H1 (cell line): ENCODE data around the gene ENO4. TPM values are rescaled to one million over a fixed set of nuclear protein-coding genes. Genes with fewer than 3 reads are reported as not detected.

Source experiments
- CTCF ChIA-PET: fragments of 300-600 bp; sonication (Branson Sonifier 250); formaldehyde crosslinking; loops from one replicate; lab custom pipeline; 2021; ENCODE audit not compliant: partially characterized antibody; lab: Charles Lee
- POLR2A ChIA-PET: fragments of 300-600 bp; sonication (Branson Sonifier 250); formaldehyde crosslinking; loops from one replicate; lab custom pipeline; 2021; ENCODE audit warnings: inconsistent platforms; ENCODE audit not compliant: partially characterized antibody; lab: Charles Lee
- DNase-seq, 2 experiments: peaks; one replicate each; pipeline versions ENCODE4 v3.0.0 to v3.0.0-alpha.2; 2010 to 2022; ENCODE audit warnings: low spot score in 2 of 2, low read depth in 1 of 2, mixed read lengths in 1 of 2
- FAIRE-seq: peaks from 2 replicates; lab custom pipeline; 2011; peaks lifted over from hg19 to GRCh38; lab: Jason Lieb, UNC
- H2AFZ ChIP-seq: 2 replicates; pipeline ENCODE4 v1.8.1; 2012; ENCODE audit warnings: low read length, inconsistent platforms
- H2AK5ac ChIP-seq: 2 replicates; pipeline ENCODE4 v1.6.1; 2013; ENCODE audit warnings: low read depth, low read length
- H2BK120ac ChIP-seq: replicated peaks from 2 replicates; pipeline ENCODE3; 2013; ENCODE audit warnings: low read depth, low read length, inconsistent platforms
- H2BK12ac ChIP-seq: 2 replicates; pipeline ENCODE4 v1.6.1; 2013; ENCODE audit warnings: low read depth, low read length
- H2BK15ac ChIP-seq: 2 replicates; pipeline ENCODE4 v1.6.1; 2013; ENCODE audit warnings: low read length
- H2BK20ac ChIP-seq: 2 replicates; pipeline ENCODE4 v1.6.1; 2013; ENCODE audit warnings: low read length
- H2BK5ac ChIP-seq: 2 replicates; pipeline ENCODE4 v1.6.1; 2013; ENCODE audit warnings: low read depth, low read length
- H3K14ac ChIP-seq: 2 replicates; pipeline ENCODE4 v1.6.1; 2013; ENCODE audit warnings: inconsistent platforms; ENCODE audit not compliant: insufficient read length
- H3K18ac ChIP-seq: 2 replicates; pipeline ENCODE4 v1.6.1; 2013; ENCODE audit warnings: low read length; ENCODE audit errors: extremely low read depth
- H3K23ac ChIP-seq: 2 replicates; pipeline ENCODE4 v1.6.1; 2013; ENCODE audit warnings: inconsistent platforms; ENCODE audit not compliant: insufficient read length
- H3K23me2 ChIP-seq: 2 replicates; pipeline ENCODE4 v1.6.1; 2013; ENCODE audit warnings: low read depth, low read length
- H3K27ac ChIP-seq: 2 replicates; pipeline ENCODE4 v1.6.1; 2011; ENCODE audit warnings: low read depth, low read length, inconsistent platforms
- H3K27me3 ChIP-seq, 4 experiments: replicated peaks in 1 of 4; 1 replicate in 1 of 4; 2 replicates in 3 of 4; pipeline versions ENCODE4 v1.6.1 to v1.8.1; 2011 to 2013; ENCODE audit warnings: low read length in 3 of 4, mild to moderate bottlenecking in 3 of 4, inconsistent platforms in 2 of 4, mixed read lengths in 2 of 4, moderate library complexity in 1 of 4; ENCODE audit not compliant: control insufficient read depth in 3 of 4, insufficient read depth in 3 of 4; ENCODE audit errors: extremely low read depth in 1 of 4
- H3K36me3 ChIP-seq, 4 experiments: 2 replicates each; pipeline versions ENCODE4 v1.6.1 to v1.8.1; 2011 to 2013; ENCODE audit warnings: mild to moderate bottlenecking in 4 of 4, low read length in 3 of 4, moderate library complexity in 2 of 4, control low read depth in 1 of 4, inconsistent platforms in 1 of 4; ENCODE audit not compliant: insufficient read depth in 4 of 4, control insufficient read depth in 2 of 4
- H3K4ac ChIP-seq: replicated peaks from 2 replicates; pipeline ENCODE3; 2013; ENCODE audit warnings: low read length, low read depth, mixed read lengths, inconsistent platforms; ENCODE audit not compliant: insufficient read length
- H3K4me1 ChIP-seq, 4 experiments: replicated peaks in 1 of 4; 1 replicate in 1 of 4; 2 replicates in 3 of 4; pipeline versions ENCODE4 v1.6.1 to v1.8.1; 2011 to 2013; ENCODE audit warnings: low read length in 3 of 4, inconsistent platforms in 2 of 4, mixed read lengths in 1 of 4; ENCODE audit not compliant: insufficient read depth in 4 of 4, control insufficient read depth in 3 of 4
- H3K4me2 ChIP-seq, 2 experiments: 2 replicates each; pipeline versions ENCODE4 v1.6.1 to v1.8.1; 2011 to 2013; ENCODE audit warnings: low read depth in 2 of 2, low read length in 2 of 2, control low read depth in 1 of 2, inconsistent platforms in 1 of 2, mild to moderate bottlenecking in 1 of 2; ENCODE audit not compliant: insufficient read depth in 1 of 2
- H3K4me3 ChIP-seq, 4 experiments: fragments of 200-600, 300-600 bp in 1 of 4; sonication (generic), shearing (Covaris generic), sonication (Bioruptor Twin) in 1 of 4; 2 replicates each; pipeline versions ENCODE4 v1.5.1 to v1.8.1; 2011 to 2016; ENCODE audit warnings: low read length in 4 of 4, low read depth in 3 of 4, control low read depth in 2 of 4, inconsistent platforms in 2 of 4, mild to moderate bottlenecking in 2 of 4, mixed read lengths in 1 of 4, moderate library complexity in 1 of 4; ENCODE audit not compliant: insufficient read depth in 2 of 4; ENCODE audit errors: extremely low read depth in 1 of 4
- H3K56ac ChIP-seq: replicated peaks from 2 replicates; pipeline ENCODE3; 2013; ENCODE audit warnings: low read depth, mild to moderate bottlenecking, mixed read lengths, low read length, inconsistent platforms; ENCODE audit not compliant: insufficient read length
- H3K79me1 ChIP-seq: 2 replicates; pipeline ENCODE4 v1.6.1; 2013; ENCODE audit warnings: low read depth, low read length, control low read depth
- H3K79me2 ChIP-seq, 2 experiments: 2 replicates each; pipeline versions ENCODE4 v1.6.1 to v1.8.1; 2012 to 2013; ENCODE audit warnings: low read length in 2 of 2, mild to moderate bottlenecking in 2 of 2, inconsistent platforms in 1 of 2; ENCODE audit not compliant: insufficient read depth in 2 of 2, control insufficient read depth in 1 of 2
- H3K9ac ChIP-seq, 4 experiments: replicated peaks in 1 of 4; 1 replicate in 1 of 4; 2 replicates in 3 of 4; pipeline versions ENCODE4 v1.6.1 to v1.8.1; 2011 to 2013; ENCODE audit warnings: low read depth in 3 of 4, low read length in 3 of 4, control low read depth in 2 of 4, mild to moderate bottlenecking in 2 of 4, moderate library complexity in 2 of 4, inconsistent platforms in 1 of 4; ENCODE audit errors: extremely low read depth in 1 of 4
- H3K9me3 ChIP-seq, 2 experiments: 2 replicates each; pipeline versions ENCODE4 v1.6.1 to v1.8.1; 2012 to 2013; ENCODE audit warnings: mild to moderate bottlenecking in 2 of 2, moderate library complexity in 2 of 2, control low read depth in 1 of 2, inconsistent platforms in 1 of 2, low read depth in 1 of 2, low read length in 1 of 2, mixed read lengths in 1 of 2; ENCODE audit not compliant: insufficient read depth in 2 of 2
- H4K20me1 ChIP-seq, 2 experiments: replicated peaks in 1 of 2; 2 replicates each; pipeline versions ENCODE3 to v1.8.1; 2011 to 2013; ENCODE audit warnings: inconsistent platforms in 2 of 2, low read length in 2 of 2, mild to moderate bottlenecking in 1 of 2; ENCODE audit not compliant: insufficient read depth in 2 of 2, control insufficient read depth in 1 of 2
- H4K5ac ChIP-seq: 2 replicates; pipeline ENCODE4 v1.6.1; 2013; ENCODE audit warnings: low read length, low read depth, mixed read lengths, inconsistent platforms; ENCODE audit not compliant: insufficient read length
- H4K8ac ChIP-seq: 2 replicates; pipeline ENCODE4 v1.8.0; 2013; ENCODE audit warnings: mild to moderate bottlenecking, moderate library complexity, low read length, inconsistent platforms; ENCODE audit not compliant: insufficient read depth; ENCODE audit errors: extremely low read depth
- H4K91ac ChIP-seq: replicated peaks from 2 replicates; pipeline ENCODE3; 2013; ENCODE audit warnings: low read length, mixed read lengths, inconsistent platforms; ENCODE audit not compliant: insufficient read length
- EP300 ChIP-seq, 2 experiments: IDR thresholded peaks; 1 replicate in 1 of 2; 2 replicates in 1 of 2; pipeline ENCODE4 v1.6.1; 2011 to 2012; ENCODE audit warnings: low read depth in 2 of 2, low read length in 2 of 2, mild to moderate bottlenecking in 2 of 2, borderline replicate concordance in 1 of 2, inconsistent platforms in 1 of 2, moderate library complexity in 1 of 2
- GTF2F1 ChIP-seq: IDR thresholded peaks from 2 replicates; pipeline ENCODE4 v1.6.1; 2012; ENCODE audit warnings: low read depth, low read length, improper control_type of control experiment, borderline replicate concordance
- RBBP5 ChIP-seq: IDR thresholded peaks from 2 replicates; pipeline ENCODE4 v1.7.1; 2012; ENCODE audit warnings: low read depth, mild to moderate bottlenecking, inconsistent platforms, low read length, moderate library complexity, borderline replicate concordance
- SP1 ChIP-seq: IDR thresholded peaks from 2 replicates; pipeline ENCODE4 v1.6.1; 2011; ENCODE audit warnings: low read depth, low read length
- SUZ12 ChIP-seq: fragments of 200-600 bp; sonication (generic); IDR thresholded peaks from 2 replicates; pipeline ENCODE4 v1.6.1; 2012; ENCODE audit warnings: mild to moderate bottlenecking, inconsistent platforms, low read length, moderate library complexity, mixed read lengths
- TAF1 ChIP-seq: IDR thresholded peaks from 2 replicates; pipeline ENCODE4 v1.6.1; 2011; ENCODE audit warnings: mild to moderate bottlenecking, low read depth, low read length
- TAF7 ChIP-seq: optimal IDR thresholded peaks from 2 replicates; pipeline ENCODE3; 2011; ENCODE audit warnings: low read depth, mild to moderate bottlenecking, inconsistent platforms, low read length, moderate library complexity, borderline replicate concordance
- TBP ChIP-seq: IDR thresholded peaks from 2 replicates; pipeline ENCODE4 v1.6.1; 2011; ENCODE audit warnings: low read depth, low read length, improper control_type of control experiment
- ZNF274 ChIP-seq: IDR thresholded peaks from 2 replicates; pipeline ENCODE4 v1.7.0; 2012; ENCODE audit warnings: low read length, borderline replicate concordance; ENCODE audit errors: extremely low read depth
- WGBS, 2 experiments: shearing (Covaris generic) in 1 of 2; methylation state at CpG; one replicate each; pipeline versions ENCODE4 v1.1.6 to v1.1.7; 2013 to 2015; ENCODE audit warnings: low lambda C conversion rate in 2 of 2, mixed read lengths in 2 of 2, inconsistent platforms in 1 of 2, low coverage in 1 of 2, missing lambda C conversion rate in 1 of 2; ENCODE audit not compliant: insufficient replicate concordance in 2 of 2, insufficient coverage in 1 of 2, insufficient read length in 1 of 2; ENCODE audit errors: extremely low coverage in 1 of 2, missing lambda C conversion rate in 1 of 2; 5-methylcytosine and 5-hydroxymethylcytosine counted together
- polyA plus RNA-seq, 7 experiments: library from polyadenylated mRNA; depleted of rRNA in 3 of 7; stranded (reverse) in 5 of 7; unstranded in 2 of 7; fragments of >200 nt in 5 of 7; fragments of 200-250 nt in 2 of 7; gene quantifications; 1 replicate in 5 of 7; 2 replicates in 1 of 7; 4 replicates in 1 of 7; pipeline versions ENCODE4 v1.2.1 to v1.2.3, GENCODE V29; 2011 to 2013; ENCODE audit warnings: missing spikeins in 2 of 7, mixed read lengths in 2 of 7
- total RNA-seq: library from RNA; stranded (reverse); fragmentation: NEBNext Ultra II Directional; extraction: Animal tissue kit (Norgen Biotek cat#: 25700); gene quantifications from 2 replicates; pipeline ENCODE4 v1.2.1, GENCODE V29; 2021
- TF ChIP-seq, protein P1 (sequence below): IDR thresholded peaks from 2 replicates; pipeline ENCODE4 v1.6.1; 2012; ENCODE audit warnings: inconsistent platforms

ENO4 gene
- total and polyA plus RNA-seq, 2 of the 8 experiments (the other 6 are each of a cell fraction or from before 2014, with no cell fraction given), result 0.77 TPM; not detected in 1

DNA sequence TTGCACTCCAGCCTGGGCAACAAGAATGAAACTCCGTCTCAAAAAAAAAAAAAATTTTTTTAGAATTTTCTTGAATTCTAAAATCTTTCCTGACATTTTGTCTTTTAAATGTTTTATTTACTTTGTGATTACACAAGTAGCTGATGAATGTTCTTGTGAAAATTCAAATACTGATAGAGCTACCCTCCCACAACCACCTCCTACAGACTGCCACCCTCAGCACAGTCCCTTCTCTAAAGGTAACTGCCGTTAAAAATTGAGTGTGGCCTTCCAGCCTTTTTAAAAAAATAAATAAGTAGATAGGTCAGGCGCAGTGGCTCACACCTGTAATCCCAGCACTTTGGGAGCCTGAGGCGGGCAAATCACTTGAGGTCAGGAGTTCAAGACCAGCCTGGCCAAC, 15.1 kb downstream of the ENO4 start:
- Histone ChIP-seq H3K79me2 (no peaks in the 10 kb centered on the region), H3K56ac (no peak overlapping the region), H2BK5ac (no peak overlapping the region), H2AFZ (no peak overlapping the region), H3K23ac (no peak overlapping the region), H3K4me1 (peaks cover 0 to 3% (median 0%) of the 10 kb centered on the region in 4 experiments; a peak in 3 of 7 replicates), H4K8ac (no peak overlapping the region), H3K9ac (no peak overlapping the region), H4K91ac (no peak overlapping the region), H3K36me3 (no peaks in the 10 kb centered on the region), H2BK15ac (no peak overlapping the region), H3K18ac (no peak overlapping the region), H2BK20ac (no peak overlapping the region), H3K4ac (no peak overlapping the region), H2BK120ac (no peak overlapping the region), H3K27ac (no peak overlapping the region), H2BK12ac (no peak overlapping the region), H4K5ac (no peak overlapping the region), H3K27me3 (no peaks in the 10 kb centered on the region), H3K79me1 (no peaks in the 10 kb centered on the region), H3K14ac (no peak overlapping the region), H3K4me3 (no peak overlapping the region), H3K4me2 (no peak overlapping the region), H3K23me2 (no peaks in the 10 kb centered on the region), H2AK5ac (no peak overlapping the region), H4K20me1 (no peaks in the 10 kb centered on the region), H3K9me3 (no peaks in the 10 kb centered on the region)
- no peak for FAIRE-seq
- TF ChIP-seq TAF1 (no peak), SP1 (no peak), RBBP5 (no peak), EP300 (IDR thresholded peaks at IDR 0.05; ENCODE audit: borderline replicate concordance in 1 of 2, low read depth in 2 of 2, low read length in 2 of 2) (no peak), TAF7 (no peak), ZNF274 (no peak), SUZ12 (no peak), GTF2F1 (no peak), TBP (no peak)
- TF ChIP-seq, protein P1, sequence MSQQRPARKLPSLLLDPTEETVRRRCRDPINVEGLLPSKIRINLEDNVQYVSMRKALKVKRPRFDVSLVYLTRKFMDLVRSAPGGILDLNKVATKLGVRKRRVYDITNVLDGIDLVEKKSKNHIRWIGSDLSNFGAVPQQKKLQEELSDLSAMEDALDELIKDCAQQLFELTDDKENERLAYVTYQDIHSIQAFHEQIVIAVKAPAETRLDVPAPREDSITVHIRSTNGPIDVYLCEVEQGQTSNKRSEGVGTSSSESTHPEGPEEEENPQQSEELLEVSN, result no peak
- ChIA-PET POLR2A (interaction anchor here (0.7 to 1.4 kb wide), 2 partner anchors 9 to 153 kb away, joined by 4 read pairs; no protein-coding TSS in a partner anchor), CTCF (interaction anchor here (0.7 to 1.9 kb wide), 5 partner anchors 28 to 222 kb away, joined by 3 to 5 read pairs (median 4); no protein-coding TSS in a partner anchor)
- WGBS, 2 experiments, result 86% methylated on average over 4 of the region's 4 CpGs; no CpG with 5 or more reads in 1 of the 2 experiments
- no peak for DNase-seq
